HEK293 (cell line): ENCODE results near the gene INTS15.

Experiments
- BCL11B ChIP-seq: fragments of 450-650 bp; formaldehyde crosslinking; IDR thresholded peaks from 2 replicates; pipeline ENCODE4 v1.5.1; 2016; ENCODE audit warnings: low read depth, missing biosample characterization, missing genetic modification characterization
- FEZF1 ChIP-seq: fragments of 450-650 bp; formaldehyde crosslinking; IDR thresholded peaks from 2 replicates; pipeline ENCODE4 v1.5.1; 2016; ENCODE audit warnings: missing biosample characterization, missing genetic modification characterization
- INSM2 ChIP-seq: fragments of 450-650 bp; formaldehyde crosslinking; IDR thresholded peaks from 2 replicates; pipeline ENCODE4 v1.5.1; 2016; ENCODE audit warnings: missing biosample characterization, missing genetic modification characterization
- KLF8 ChIP-seq: fragments of 450-650 bp; formaldehyde crosslinking; IDR thresholded peaks from 2 replicates; pipeline ENCODE4 v1.5.1; 2016; ENCODE audit warnings: missing biosample characterization, missing genetic modification characterization
- MEIS1 ChIP-seq: sonication (generic); formaldehyde crosslinking; IDR thresholded peaks from 2 replicates; pipeline ENCODE4 v1.8.1; 2022; ENCODE audit warnings: missing genetic modification reagents, mild to moderate bottlenecking, borderline replicate concordance
- PRDM6 ChIP-seq: fragments of 450-650 bp; formaldehyde crosslinking; IDR thresholded peaks from 2 replicates; pipeline ENCODE4 v1.5.1; 2017; ENCODE audit warnings: missing biosample characterization, missing genetic modification characterization
- SCRT1 ChIP-seq: fragments of 450-650 bp; formaldehyde crosslinking; IDR thresholded peaks from 2 replicates; pipeline ENCODE4 v1.5.1; 2016; ENCODE audit warnings: missing biosample characterization, missing genetic modification characterization, borderline replicate concordance
- SP7 ChIP-seq: fragments of 450-650 bp; formaldehyde crosslinking; IDR thresholded peaks from 2 replicates; pipeline ENCODE4 v1.5.1; 2016; ENCODE audit warnings: missing biosample characterization, missing genetic modification characterization
- WT1 ChIP-seq: fragments of 450-650 bp; formaldehyde crosslinking; IDR thresholded peaks from 2 replicates; pipeline ENCODE4 v1.5.1; 2016; ENCODE audit warnings: missing biosample characterization, missing genetic modification characterization
- ZBTB11 ChIP-seq: fragments of 450-650 bp; formaldehyde crosslinking; conservative IDR thresholded peaks from 2 replicates; pipeline ENCODE4 v1.5.1; 2016; ENCODE audit warnings: low read depth, missing biosample characterization, missing genetic modification characterization
- ZBTB17 ChIP-seq: fragments of 450-650 bp; formaldehyde crosslinking; IDR thresholded peaks from 2 replicates; pipeline ENCODE4 v1.5.1; 2016; ENCODE audit warnings: missing biosample characterization, missing genetic modification characterization
- ZBTB8A ChIP-seq: fragments of 450-650 bp; formaldehyde crosslinking; IDR thresholded peaks from 2 replicates; pipeline ENCODE4 v1.5.1; 2016; ENCODE audit warnings: missing biosample characterization, missing genetic modification characterization
- ZFP37 ChIP-seq: fragments of 450-650 bp; formaldehyde crosslinking; IDR thresholded peaks from 2 replicates; pipeline ENCODE4 v1.5.1; 2016; ENCODE audit warnings: missing biosample characterization, missing genetic modification characterization
- ZNF140 ChIP-seq: fragments of 450-650 bp; formaldehyde crosslinking; IDR thresholded peaks from 2 replicates; pipeline ENCODE4 v1.5.1; 2016; ENCODE audit warnings: missing biosample characterization, missing genetic modification characterization
- ZNF146 ChIP-seq: fragments of 450-650 bp; formaldehyde crosslinking; IDR thresholded peaks from 2 replicates; pipeline ENCODE4 v1.5.1; 2016; ENCODE audit warnings: missing biosample characterization, missing genetic modification characterization
- ZNF184 ChIP-seq: fragments of 450-650 bp; IDR thresholded peaks from 2 replicates; pipeline ENCODE4 v1.5.1; 2018; ENCODE audit warnings: missing biosample characterization, mild to moderate bottlenecking, missing genetic modification characterization
- ZNF26 ChIP-seq: fragments of 450-650 bp; formaldehyde crosslinking; IDR thresholded peaks from 2 replicates; pipeline ENCODE4 v1.5.1; 2016; ENCODE audit warnings: missing biosample characterization, missing genetic modification characterization
- ZNF274 ChIP-seq, 2 experiments: fragments of 200-500 bp in 1 of 2; fragments of 450-650 bp in 1 of 2; sonication (Bioruptor generic) in 1 of 2; formaldehyde crosslinking in 1 of 2; IDR thresholded peaks; 2 replicates each; pipeline versions ENCODE4 v1.5.1 to v1.6.1; 2014 to 2016; ENCODE audit warnings: borderline replicate concordance in 1 of 2, inconsistent platforms in 1 of 2, low read length in 1 of 2, missing biosample characterization in 1 of 2, missing genetic modification characterization in 1 of 2
- ZNF366 ChIP-seq: fragments of 450-650 bp; formaldehyde crosslinking; conservative IDR thresholded peaks from 2 replicates; pipeline ENCODE4 v1.5.1; 2016; ENCODE audit warnings: missing biosample characterization, missing genetic modification characterization
- ZNF513 ChIP-seq: fragments of 450-650 bp; IDR thresholded peaks from 2 replicates; pipeline ENCODE4 v1.5.1; 2018; ENCODE audit warnings: missing biosample characterization, missing genetic modification characterization
- ZNF549 ChIP-seq: fragments of 450-650 bp; IDR thresholded peaks from 2 replicates; pipeline ENCODE4 v1.5.1; 2018; ENCODE audit warnings: missing biosample characterization, missing genetic modification characterization, mild to moderate bottlenecking, inconsistent platforms, moderate library complexity
- ZNF596 ChIP-seq: fragments of 450-650 bp; IDR thresholded peaks from 2 replicates; pipeline ENCODE4 v1.5.0; 2018; ENCODE audit warnings: missing biosample characterization, mild to moderate bottlenecking, missing genetic modification characterization, moderate library complexity
- ZNF626 ChIP-seq: fragments of 450-650 bp; sonication (Bioruptor Pico); formaldehyde crosslinking; IDR thresholded peaks from 2 replicates; pipeline ENCODE4 v1.5.1; 2018; ENCODE audit warnings: missing biosample characterization, missing genetic modification characterization, inconsistent platforms
- ZNF660 ChIP-seq: fragments of 450-650 bp; IDR thresholded peaks from 2 replicates; pipeline ENCODE4 v1.5.1; 2018; ENCODE audit warnings: missing biosample characterization, mild to moderate bottlenecking, missing genetic modification characterization
- ZNF701 ChIP-seq: fragments of 450-650 bp; formaldehyde crosslinking; IDR thresholded peaks from 2 replicates; pipeline ENCODE4 v1.5.1; 2016; ENCODE audit warnings: missing biosample characterization, missing genetic modification characterization
- ZNF768 ChIP-seq: fragments of 450-650 bp; formaldehyde crosslinking; IDR thresholded peaks from 2 replicates; pipeline ENCODE4 v1.5.1; 2018; ENCODE audit warnings: missing biosample characterization, mild to moderate bottlenecking, missing genetic modification characterization
- ZSCAN30 ChIP-seq: fragments of 450-650 bp; IDR thresholded peaks from 2 replicates; pipeline ENCODE4 v1.5.1; 2018; ENCODE audit warnings: missing biosample characterization, mild to moderate bottlenecking, missing genetic modification characterization, moderate library complexity
- ZSCAN4 ChIP-seq: fragments of 450-650 bp; formaldehyde crosslinking; IDR thresholded peaks from 2 replicates; pipeline ENCODE4 v1.5.1; 2017; ENCODE audit warnings: missing biosample characterization, missing genetic modification characterization

Gene INTS15

GRCh38 chr7:6589829-6590644, at the start of gene INTS15 (continued):
- TF ChIP-seq ZSCAN4 (tag by site-specific recombination) = no peak
- TF ChIP-seq ZBTB8A = peak; percentile 73
- TF ChIP-seq ZNF626 (tag by site-specific recombination) = no peak; the same call in 1 of the 2 replicates
- no peak for TF ChIP-seq ZSCAN30 (tag by site-specific recombination)
- no peak for TF ChIP-seq ZNF366 (tag by site-specific recombination)
- TF ChIP-seq ZNF596 = no peak
- no peak for TF ChIP-seq KLF8
- TF ChIP-seq FEZF1 (tag by site-specific recombination) = no peak
- TF ChIP-seq PRDM6 (tag by site-specific recombination) = no peak
- peak; percentile 66; the same call in 1 of the 2 replicates for TF ChIP-seq ZFP37 (tag by site-specific recombination)
- TF ChIP-seq ZBTB17 = 0 out of 2 replicates have a peak, but pooled peaks have one; percentile 27
- TF ChIP-seq SP7 (tag by site-specific recombination) = 0 out of 2 replicates have a peak, but pooled peaks have one; percentile 22
- peak; percentile 69; the same call in 1 of the 2 replicates for TF ChIP-seq ZNF660
- TF ChIP-seq ZNF513 (tag by site-specific recombination) = no peak
- TF ChIP-seq INSM2 = no peak
- TF ChIP-seq ZNF26 (tag by site-specific recombination) = no peak
- no peak for TF ChIP-seq ZNF549 (tag by site-specific recombination)
- no peak for TF ChIP-seq ZNF274 (IDR thresholded peaks at IDR 0.05; ENCODE audit: low read length)
- no peak for TF ChIP-seq ZNF274 (tag by site-specific recombination; IDR thresholded peaks at IDR 0.05; ENCODE audit: borderline replicate concordance)
- TF ChIP-seq BCL11B (tag by site-specific recombination) = no peak
- no peak for TF ChIP-seq ZNF140
- no peak for TF ChIP-seq ZNF768 (tag by site-specific recombination)
- TF ChIP-seq ZBTB11 (tag by site-specific recombination) = peak; percentile 58; the same call in 1 of the 2 replicates
- no peak for TF ChIP-seq ZNF184
- TF ChIP-seq ZNF146 (tag by site-specific recombination) = peak; percentile 4; the same call in 1 of the 2 replicates
- TF ChIP-seq WT1 (tag by site-specific recombination) = no peak; the same call in 1 of the 2 replicates
- no peak for TF ChIP-seq MEIS1 (CRISPR knock-in tag)
- no peak for TF ChIP-seq SCRT1 (tag by site-specific recombination)
- no peak for TF ChIP-seq ZNF701
